Activated CD4-positive, alpha-beta T cell treated with anti-CD3 and anti-CD28 coated beads for 36 hours (primary cell): Measurements from ENCODE around the gene KLF16. TPM values are rescaled to one million over a fixed set of nuclear protein-coding genes. Genes with fewer than 3 reads are reported as not detected.

Experiments
- ATAC-seq: fragments of 200-7000 bp; cut with Tn5 transposase; one replicate; pipeline ENCODE4 v1.10.0; 2021; ENCODE audit warnings: mild to moderate bottlenecking, moderate library complexity
- CTCF ChIA-PET: fragments of 350-600 bp; sonication (Branson Sonifier 250); formaldehyde crosslinking; loops from one replicate; lab custom pipeline; 2021; ENCODE audit warnings: antibody characterized with exemption; lab: Charles Lee
- POLR2A ChIA-PET: fragments of 350-600 bp; sonication (Branson Sonifier 250); formaldehyde crosslinking; loops from one replicate; lab custom pipeline; 2021; ENCODE audit warnings: antibody characterized with exemption, inconsistent platforms; lab: Charles Lee
- DNase-seq: peaks from one replicate; pipeline ENCODE4 v3.0.0-alpha.2; 2020
- H3K27ac Mint-ChIP-seq: one replicate; pipeline ENCODE4 v1.8.0; 2021; ENCODE audit warnings: mixed read lengths
- H3K27me3 Mint-ChIP-seq: one replicate; pipeline ENCODE4 v1.8.0; 2021; ENCODE audit warnings: mixed read lengths
- H3K36me3 Mint-ChIP-seq: one replicate; pipeline ENCODE4 v1.8.0; 2021; ENCODE audit warnings: low read depth, mixed read lengths
- H3K4me1 Mint-ChIP-seq: one replicate; pipeline ENCODE4 v1.8.0; 2021; ENCODE audit warnings: mixed read lengths
- H3K4me3 Mint-ChIP-seq: one replicate; pipeline ENCODE4 v1.8.0; 2021; ENCODE audit warnings: mild to moderate bottlenecking, moderate library complexity, mixed read lengths
- H3K9me3 Mint-ChIP-seq: one replicate; pipeline ENCODE4 v1.8.0; 2021; ENCODE audit warnings: low read depth, mixed read lengths
- intact Hi-C, 2 experiments: fragments of 100-400 bp; cut with DNase I in 1 of 2; cut with micrococcal nuclease in 1 of 2; formaldehyde crosslinking; loops; one replicate each; pipeline versions ENCODE4 v1.14.2 to v1.15.1; 2022 to 2024; cut with DNase I, micrococcal nuclease
- total RNA-seq, 2 experiments: library from RNA; stranded (reverse); gene quantifications; one replicate each; pipeline ENCODE4 v1.2.3, GENCODE V29; 2021

The KLF16 gene
- total RNA-seq, 2 experiments from 2014 or later = 22.5 to 28.8 TPM

DNA sequence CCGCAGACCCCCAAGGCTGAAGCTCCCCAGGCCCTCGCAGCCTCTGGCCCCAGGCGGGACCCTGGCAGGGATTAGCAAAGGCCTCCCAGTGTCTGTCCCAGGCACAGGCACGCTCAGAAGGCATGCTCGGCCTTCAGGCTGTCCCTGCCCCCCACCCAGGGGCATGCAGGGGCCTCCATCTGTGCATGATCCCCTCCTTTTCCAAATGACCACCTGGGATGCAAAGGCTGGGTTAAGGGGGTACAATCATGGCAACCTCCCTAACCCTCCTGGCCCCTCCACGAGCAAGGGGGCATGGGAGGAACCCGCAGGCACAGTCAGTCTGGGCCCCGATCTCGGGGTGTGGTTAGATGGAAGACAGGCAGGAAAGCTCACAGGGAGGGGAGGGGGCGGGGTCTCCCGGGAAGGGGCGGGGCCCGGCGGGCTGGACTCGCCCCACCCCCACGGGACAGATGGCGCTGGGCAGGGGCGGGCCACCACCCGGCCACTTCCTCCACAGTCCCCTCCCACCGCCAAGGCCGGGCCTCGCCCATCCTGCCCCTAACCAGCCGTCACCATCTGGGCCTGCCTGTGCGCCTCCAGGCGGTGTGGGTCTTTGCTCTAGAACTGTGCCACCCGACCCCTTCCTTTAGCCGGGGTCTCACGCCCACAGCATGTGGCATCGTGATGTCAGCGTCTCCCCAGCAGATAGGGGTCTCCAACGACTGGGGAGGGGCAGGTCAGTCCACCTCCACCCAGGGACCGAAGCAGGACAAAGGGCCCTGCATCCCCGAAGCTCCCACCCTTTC is 8.1 kb downstream of the KLF16 start:
- Mint-ChIP-seq H3K27ac (peak overlapping the region; percentile 86), H3K9me3 (no peaks in the 10 kb centered on the region), H3K4me3 (peak overlapping the region; percentile 78), H3K36me3 (peaks cover 2% of the 10 kb centered on the region), H3K27me3 (no peaks in the 10 kb centered on the region), H3K4me1 (peaks cover 64% of the 10 kb centered on the region)
- CTCF ChIA-PET = no interaction called here
- POLR2A ChIA-PET = interaction anchor here (0.6 kb wide), 1 partner anchor 383 kb away, joined by 3 read pairs; no protein-coding TSS in a partner anchor
- DNase-seq = peak; percentile 95
- intact Hi-C loops = loop anchor here (1.0 to 10.0 kb wide), 3 partner anchors 8 to 790 kb away; partner anchors contain the start of genes KLF16 (in 2 of the 2), ARHGAP45 (in 1 of the 2) and ATP8B3 (in 1 of the 2)
- ATAC-seq = peak; percentile 82

DNA sequence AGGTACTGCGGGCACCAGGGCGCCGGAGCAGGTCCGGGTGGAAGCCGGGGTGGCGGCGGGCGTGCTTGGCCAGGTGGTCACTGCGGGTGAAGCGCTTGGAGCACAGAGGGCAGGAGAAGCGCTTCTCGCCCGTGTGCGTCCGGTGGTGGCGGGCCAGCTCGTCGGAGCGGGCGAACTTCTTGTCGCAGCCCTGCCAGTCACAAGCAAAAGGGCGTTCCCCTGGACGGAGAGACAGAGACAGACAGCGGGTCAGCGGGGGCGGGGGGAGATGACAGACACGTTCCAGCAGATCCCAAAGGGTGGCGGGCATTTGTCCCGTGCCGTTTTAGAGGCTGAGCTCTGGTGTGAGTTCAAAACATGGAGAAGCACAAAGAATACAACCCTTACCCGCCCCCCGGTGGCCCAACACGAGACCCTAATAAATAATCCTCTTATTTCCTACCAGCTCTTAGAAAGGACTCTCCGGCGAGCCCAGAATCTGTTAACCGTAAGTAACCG is 8.8 kb downstream of the KLF16 start:
- DNase-seq = no peak
- intact Hi-C loops = loop anchor here (1.0 to 10.0 kb wide), 3 partner anchors 9 to 790 kb away; partner anchors contain the start of genes KLF16 (in 2 of the 2), ARHGAP45 (in 1 of the 2) and ATP8B3 (in 1 of the 2)
- ATAC-seq = no peak
- Mint-ChIP-seq H3K36me3 (peaks cover 2% of the 10 kb centered on the region), H3K9me3 (no peaks in the 10 kb centered on the region), H3K4me3 (peak overlapping the region; percentile 78), H3K27me3 (no peaks in the 10 kb centered on the region), H3K4me1 (peaks cover 63% of the 10 kb centered on the region), H3K27ac (peak overlapping the region; percentile 81)
- ChIA-PET POLR2A (interaction anchor here (0.6 kb wide), 1 partner anchor 382 kb away, joined by 3 read pairs; no protein-coding TSS in a partner anchor), CTCF (no interaction called here)

DNA sequence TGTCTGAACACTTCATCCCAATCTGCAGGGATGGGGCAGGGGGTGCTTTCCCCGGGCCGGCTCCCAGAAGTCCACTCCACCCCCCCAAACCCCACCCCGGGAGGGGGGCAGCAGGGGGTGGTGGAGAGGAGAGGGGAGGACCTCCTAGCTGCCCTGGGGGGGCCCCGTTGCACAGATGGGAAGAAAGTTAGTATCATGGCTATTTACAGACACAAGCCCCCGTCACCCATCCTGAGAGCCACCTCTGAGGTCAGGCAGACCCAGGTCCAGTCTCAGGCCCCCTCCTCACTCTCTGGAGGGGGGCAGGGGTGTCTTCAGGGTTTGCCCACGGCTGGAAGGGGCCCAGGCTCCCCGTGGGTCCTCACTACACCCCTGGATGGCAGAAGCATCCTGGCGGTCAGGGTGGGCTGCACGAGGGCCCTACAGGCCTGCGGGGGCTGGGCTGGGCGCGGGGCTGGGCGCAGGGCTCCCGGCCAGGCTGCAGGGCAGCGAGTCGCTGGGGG is 9.3 kb downstream of the KLF16 start:
- ChIA-PET POLR2A (interaction anchor here (0.6 kb wide), 1 partner anchor 381 kb away, joined by 3 read pairs; no protein-coding TSS in a partner anchor), CTCF (no interaction called here)
- H3K27ac Mint-ChIP-seq = no peak overlapping the region
- no peak overlapping the region for H3K4me3 Mint-ChIP-seq
- H3K4me1 Mint-ChIP-seq = peaks cover 62% of the 10 kb centered on the region
- intact Hi-C loops = loop anchor here in 1 of 2 experiments (10.0 kb wide), 1 partner anchor 789 kb away; the partner anchor contains the start of gene ARHGAP45
- no peaks in the 10 kb centered on the region for H3K9me3 Mint-ChIP-seq
- DNase-seq = no peak
- no peak for ATAC-seq
- peaks cover 2% of the 10 kb centered on the region for H3K36me3 Mint-ChIP-seq
- H3K27me3 Mint-ChIP-seq = no peaks in the 10 kb centered on the region

DNA sequence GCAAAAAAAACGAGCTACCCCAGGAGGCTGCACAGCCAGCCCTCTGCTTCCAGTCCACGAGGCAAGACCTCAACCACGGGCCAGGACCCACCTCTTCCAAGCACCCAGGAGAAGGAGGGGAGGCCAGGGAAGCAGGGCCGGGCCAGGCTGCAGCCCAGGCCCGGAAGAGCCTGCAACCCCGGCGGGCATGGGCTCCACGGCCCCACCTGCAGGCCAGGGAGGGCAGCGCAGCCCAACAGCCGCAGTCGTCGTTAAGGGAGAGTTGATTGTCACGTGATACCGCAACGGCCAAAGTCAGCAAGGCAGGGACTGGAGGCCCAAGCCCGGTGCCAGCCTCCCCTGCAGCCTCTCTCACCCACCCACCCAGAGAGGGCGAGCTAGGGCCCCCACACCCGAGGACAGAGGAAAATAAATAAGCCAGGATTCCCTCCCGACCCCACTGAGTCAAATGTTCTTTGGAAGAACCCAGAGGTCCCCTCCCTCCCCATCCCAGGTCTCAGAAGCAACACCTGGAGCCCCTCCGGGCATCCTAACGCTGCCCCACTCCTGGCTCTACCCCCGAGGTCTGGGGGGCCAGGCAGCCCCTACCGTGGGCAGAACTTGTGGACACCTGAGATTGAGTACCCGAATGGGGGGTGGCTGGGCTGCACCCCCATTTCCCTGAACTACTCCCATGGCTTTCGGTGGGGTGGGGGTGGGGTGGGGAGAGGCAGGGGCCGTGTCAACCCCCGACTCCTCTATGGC is 9.9 kb downstream of the KLF16 start:
- peak; percentile 93 for DNase-seq
- Mint-ChIP-seq H3K27me3 (no peaks in the 10 kb centered on the region), H3K4me1 (peaks cover 60% of the 10 kb centered on the region), H3K27ac (peak overlapping the region; percentile 93), H3K36me3 (peaks cover 2% of the 10 kb centered on the region), H3K9me3 (no peaks in the 10 kb centered on the region), H3K4me3 (peak overlapping the region; percentile 40)
- POLR2A ChIA-PET = interaction anchor here (0.6 kb wide), 1 partner anchor 42 kb away, joined by 6 read pairs; no protein-coding TSS in a partner anchor
- CTCF ChIA-PET = interaction anchor here (0.7 kb wide), 3 partner anchors 29 to 238 kb away, joined by 3 read pairs; no protein-coding TSS in a partner anchor
- ATAC-seq = peak; percentile 32
- intact Hi-C loops = loop anchor here in 1 of 2 experiments (2.0 to 10.0 kb wide), 2 partner anchors 363 to 789 kb away; partner anchors contain the start of genes ARHGAP45, PCSK4 and REEP6

DNA sequence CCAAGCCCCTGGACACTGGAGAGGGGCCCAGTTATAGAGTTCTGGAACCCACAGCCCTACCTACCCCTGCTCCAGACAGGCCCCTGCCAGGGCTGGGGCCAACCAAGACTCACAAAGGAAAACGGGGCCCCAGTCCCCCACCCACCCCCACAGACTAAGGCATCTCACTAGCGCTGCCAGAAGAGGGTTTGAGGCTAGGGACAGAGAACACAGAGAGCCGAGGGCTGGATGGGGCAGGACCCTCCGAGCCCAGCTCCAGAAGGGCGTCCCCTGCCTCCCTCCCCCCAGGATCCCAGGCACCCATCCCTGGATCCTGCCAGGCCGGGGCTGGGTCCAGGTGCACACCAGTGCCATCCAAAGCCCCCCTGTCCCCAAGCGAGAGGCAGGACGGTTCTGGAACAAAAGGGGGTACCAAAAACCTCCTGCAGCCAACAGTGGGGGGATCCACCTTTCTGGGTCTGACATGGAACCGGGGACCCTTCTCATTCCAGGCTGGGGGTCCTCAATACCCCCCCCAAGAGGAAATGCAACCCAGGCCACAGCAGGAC is 10.7 kb downstream of the KLF16 start:
- no peak overlapping the region for H3K4me3 Mint-ChIP-seq
- intact Hi-C loops = loop anchor here in 1 of 2 experiments (2.0 to 10.0 kb wide), 2 partner anchors 362 to 788 kb away; partner anchors contain the start of genes ARHGAP45, PCSK4 and REEP6
- no peaks in the 10 kb centered on the region for H3K9me3 Mint-ChIP-seq
- H3K27me3 Mint-ChIP-seq = no peaks in the 10 kb centered on the region
- DNase-seq (no peak), ATAC-seq (no peak)
- H3K4me1 Mint-ChIP-seq = peaks cover 53% of the 10 kb centered on the region
- H3K36me3 Mint-ChIP-seq = peaks cover 2% of the 10 kb centered on the region
- ChIA-PET POLR2A (no interaction called here), CTCF (interaction anchor here (0.7 kb wide), 3 partner anchors 28 to 238 kb away, joined by 3 read pairs; no protein-coding TSS in a partner anchor)
- H3K27ac Mint-ChIP-seq = peak overlapping the region; percentile 93

DNA sequence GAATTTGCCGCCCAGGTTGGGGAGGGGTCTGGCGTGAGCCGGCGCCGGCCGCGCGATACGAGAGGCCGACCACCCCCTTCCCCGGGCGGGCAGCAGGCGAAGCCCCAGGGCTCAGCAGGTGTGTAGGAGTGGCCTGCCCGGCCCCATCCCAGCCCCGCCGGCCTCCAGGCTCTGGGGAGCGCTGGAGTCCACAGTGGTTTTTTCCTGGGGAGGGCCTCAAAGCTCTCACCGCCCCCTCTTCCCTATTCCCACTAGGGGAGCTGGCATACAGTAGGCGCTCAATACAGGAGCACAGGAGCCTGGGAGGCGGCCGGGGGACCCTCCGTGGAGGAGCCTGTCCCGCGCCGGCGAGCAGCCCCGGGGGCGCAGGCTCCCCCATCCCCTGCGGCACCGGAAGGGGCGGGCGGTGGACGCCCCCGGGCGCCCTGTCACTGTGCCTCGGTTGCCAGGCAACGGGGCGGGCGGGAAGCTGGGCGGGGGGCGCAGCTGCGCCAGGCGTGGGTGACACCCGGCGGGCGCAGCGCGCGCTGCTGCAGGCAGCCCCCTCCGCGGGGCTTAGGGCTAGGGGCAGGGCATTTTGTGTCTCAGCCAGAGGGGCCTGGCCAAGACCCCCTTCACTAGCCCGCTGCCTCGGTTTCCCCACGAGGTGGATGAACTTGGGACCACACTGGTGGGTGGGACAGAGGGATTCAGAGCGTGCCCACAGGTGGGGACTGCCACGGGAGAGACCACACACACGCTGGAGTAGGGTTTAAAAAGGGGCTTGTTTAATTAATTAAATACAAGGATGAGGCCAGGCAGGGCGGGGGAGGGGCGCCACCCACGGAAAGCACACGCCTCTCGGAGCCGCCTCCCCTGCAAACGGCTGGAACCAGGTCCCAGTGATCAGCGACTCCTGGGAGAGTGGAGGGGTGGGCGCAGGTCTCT is 11.5 kb downstream of the KLF16 start:
- Mint-ChIP-seq H3K36me3 (peaks cover 9% of the 10 kb centered on the region), H3K9me3 (no peaks in the 10 kb centered on the region), H3K27me3 (no peaks in the 10 kb centered on the region), H3K4me1 (peaks cover 58% of the 10 kb centered on the region), H3K27ac (peak overlapping the region; percentile 19), H3K4me3 (peak overlapping the region; percentile 26)
- ChIA-PET CTCF (no interaction called here), POLR2A (no interaction called here)
- DNase-seq = peak; percentile 81
- no peak for ATAC-seq
- intact Hi-C loops = loop anchor here in 1 of 2 experiments (2.0 to 10.0 kb wide), 2 partner anchors 361 to 787 kb away; partner anchors contain the start of genes ARHGAP45, PCSK4 and REEP6

DNA sequence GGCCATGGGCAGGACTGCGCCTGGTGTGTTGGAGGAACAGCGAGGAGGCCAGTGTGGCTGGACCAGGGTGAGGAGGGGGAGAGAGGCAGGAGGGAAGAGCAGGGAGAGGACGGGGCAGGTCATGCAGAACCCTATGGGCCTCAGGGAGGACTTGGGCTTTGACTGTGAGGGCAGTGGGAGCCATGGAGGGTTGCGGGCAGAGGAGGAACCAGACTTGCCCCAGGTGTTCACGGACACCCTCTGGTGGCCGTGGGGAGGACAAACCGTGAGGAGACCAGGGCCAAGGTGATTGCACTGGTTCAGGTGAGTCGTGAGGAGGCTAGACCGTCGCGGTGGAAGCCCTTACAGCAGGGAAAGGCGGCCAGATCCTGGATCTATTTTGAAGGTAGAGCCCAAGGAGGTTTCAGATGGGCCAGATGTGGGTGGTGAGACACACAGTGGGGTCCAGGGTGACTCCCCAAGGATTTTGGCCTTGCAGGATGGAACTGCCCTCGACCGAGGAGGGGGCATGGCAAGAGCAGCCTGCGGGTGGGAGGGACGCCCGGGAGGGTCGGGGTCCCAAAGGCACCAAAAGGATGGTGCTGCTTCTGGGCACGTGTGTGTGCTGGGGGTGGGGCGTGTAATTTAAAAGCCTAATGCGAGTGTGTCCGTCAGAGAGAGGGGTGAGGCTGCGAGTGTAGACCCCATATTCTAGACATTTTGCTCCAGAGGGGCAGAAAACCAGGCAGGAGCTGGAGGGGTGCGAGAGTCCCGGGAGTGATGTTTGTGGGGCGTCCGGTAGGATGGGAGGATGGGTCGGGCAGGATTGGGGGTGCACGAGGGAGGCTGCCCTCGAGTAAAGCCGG is 12.3 kb downstream of the KLF16 start:
- no peaks in the 10 kb centered on the region for H3K9me3 Mint-ChIP-seq
- H3K4me1 Mint-ChIP-seq = peaks cover 63% of the 10 kb centered on the region
- peak overlapping the region; percentile 67 for H3K27ac Mint-ChIP-seq
- ATAC-seq (no peak), DNase-seq (peak; percentile 49)
- POLR2A ChIA-PET = no interaction called here
- peaks cover 9% of the 10 kb centered on the region for H3K36me3 Mint-ChIP-seq
- H3K27me3 Mint-ChIP-seq = no peaks in the 10 kb centered on the region
- CTCF ChIA-PET = interaction anchor here (1.0 kb wide), 1 partner anchor 21 kb away, joined by 4 read pairs; no protein-coding TSS in a partner anchor
- intact Hi-C loops = loop anchor here in 1 of 2 experiments (10.0 kb wide), 1 partner anchor 786 kb away; the partner anchor contains the start of gene ARHGAP45
- H3K4me3 Mint-ChIP-seq = no peak overlapping the region

DNA sequence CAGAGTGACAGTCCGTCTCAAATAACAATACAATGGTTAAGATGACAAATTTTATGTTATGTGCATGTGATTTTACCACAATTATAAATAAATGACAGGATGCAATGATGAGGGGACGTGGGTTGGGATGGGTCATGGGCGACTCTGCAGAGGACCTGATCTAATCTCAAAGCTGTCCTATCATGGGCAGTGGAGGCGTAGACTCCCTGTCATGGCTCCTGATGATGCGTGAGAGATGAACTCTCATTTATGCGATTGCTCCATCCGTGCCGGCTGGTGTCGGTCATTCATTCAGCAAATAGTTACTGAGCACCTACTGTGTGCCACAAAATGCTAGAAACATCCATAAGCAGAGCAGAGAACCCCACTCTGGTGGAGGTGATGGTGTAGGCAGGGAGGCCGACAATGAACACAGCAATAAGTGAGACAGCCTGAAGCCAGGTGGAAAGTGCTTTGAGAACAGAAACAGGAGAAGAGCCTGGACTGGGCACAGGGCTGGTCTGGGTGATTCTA is 13.4 kb downstream of the KLF16 start:
- H3K4me1 Mint-ChIP-seq = peaks cover 60% of the 10 kb centered on the region

DNA sequence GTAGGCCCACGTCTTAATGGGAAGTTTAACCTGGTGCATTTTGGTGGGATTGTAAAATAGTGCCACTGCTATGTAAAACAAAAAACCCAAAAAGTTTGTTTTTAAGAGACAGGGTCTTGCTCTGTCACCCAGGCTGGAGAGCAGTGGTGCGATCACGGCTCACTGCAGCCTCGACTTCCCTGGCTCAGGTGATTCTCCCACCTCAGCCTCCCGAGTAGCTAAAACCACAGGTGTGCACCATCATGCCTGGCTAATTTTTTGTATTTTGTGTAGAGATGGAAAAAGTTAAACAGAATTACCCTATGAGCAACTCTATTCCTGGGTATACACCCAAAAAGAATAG is 14.3 kb downstream of the KLF16 start:
- Mint-ChIP-seq H3K4me1 (peaks cover 61% of the 10 kb centered on the region), H3K9me3 (no peaks in the 10 kb centered on the region), H3K27ac (peak overlapping the region; percentile 74), H3K4me3 (peak overlapping the region; percentile 66), H3K36me3 (peaks cover 13% of the 10 kb centered on the region), H3K27me3 (no peaks in the 10 kb centered on the region)
- ATAC-seq (no peak), DNase-seq (no peak)
- ChIA-PET CTCF (interaction anchor here (0.8 to 1.7 kb wide), 3 partner anchors 11 to 239 kb away, joined by 3 to 9 read pairs (median 3); no protein-coding TSS in a partner anchor), POLR2A (interaction anchor here (0.6 kb wide), 2 partner anchors 333 to 1535 kb away, joined by 3 to 4 read pairs; no protein-coding TSS in a partner anchor)
- intact Hi-C loops = loop anchor here in 1 of 2 experiments (2.0 kb wide), 1 partner anchor 14 kb away; the partner anchor contains the start of gene KLF16

More for the DNA sequence above, 13.4 kb downstream of the KLF16 start:
- Mint-ChIP-seq H3K36me3 (peaks cover 11% of the 10 kb centered on the region), H3K4me3 (no peak overlapping the region), H3K27me3 (no peaks in the 10 kb centered on the region), H3K27ac (peak overlapping the region; percentile 23), H3K9me3 (no peaks in the 10 kb centered on the region)
- CTCF ChIA-PET = interaction anchor here (0.8 to 1.7 kb wide), 4 partner anchors 12 to 238 kb away, joined by 3 to 9 read pairs (median 4); no protein-coding TSS in a partner anchor
- ATAC-seq = no peak
- intact Hi-C loops = loop anchor here (2.0 to 10.0 kb wide), 2 partner anchors 13 to 785 kb away; partner anchors contain the start of genes ARHGAP45 (in 1 of the 2) and KLF16 (in 1 of the 2)
- POLR2A ChIA-PET = no interaction called here
- no peak for DNase-seq
